ENCODE results near the gene GPR27. TPM values are rescaled to one million over a fixed set of nuclear protein-coding genes. Genes with fewer than 3 reads are reported as not detected.

GPR27 gene
- polyA plus RNA-seq, 1 donor (not counting 4 experiments of a cell fraction or from before 2014, with no cell fraction given): 0.12 TPM

DNA sequence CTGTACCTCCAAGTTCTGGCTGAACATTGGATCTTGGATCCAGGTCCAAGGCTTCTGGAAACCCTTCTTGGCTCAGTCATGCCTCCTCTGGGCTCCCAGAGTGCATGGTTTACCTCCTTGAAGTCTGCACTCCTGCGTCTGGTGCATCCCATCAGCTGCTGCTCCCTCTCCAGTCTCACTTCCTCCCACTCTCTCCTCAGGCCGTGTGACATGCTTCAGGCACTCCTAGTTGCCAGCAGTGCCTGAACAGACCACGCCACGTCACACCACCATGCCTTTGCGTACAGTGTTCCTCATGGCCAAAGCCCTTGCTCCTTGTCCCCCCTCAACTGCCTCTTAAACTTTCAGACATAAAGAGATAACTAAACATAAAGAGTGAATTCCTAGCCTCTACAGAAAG is 5.7 kb downstream of the GPR27 start:
- TF ChIP-seq, protein P1, sequence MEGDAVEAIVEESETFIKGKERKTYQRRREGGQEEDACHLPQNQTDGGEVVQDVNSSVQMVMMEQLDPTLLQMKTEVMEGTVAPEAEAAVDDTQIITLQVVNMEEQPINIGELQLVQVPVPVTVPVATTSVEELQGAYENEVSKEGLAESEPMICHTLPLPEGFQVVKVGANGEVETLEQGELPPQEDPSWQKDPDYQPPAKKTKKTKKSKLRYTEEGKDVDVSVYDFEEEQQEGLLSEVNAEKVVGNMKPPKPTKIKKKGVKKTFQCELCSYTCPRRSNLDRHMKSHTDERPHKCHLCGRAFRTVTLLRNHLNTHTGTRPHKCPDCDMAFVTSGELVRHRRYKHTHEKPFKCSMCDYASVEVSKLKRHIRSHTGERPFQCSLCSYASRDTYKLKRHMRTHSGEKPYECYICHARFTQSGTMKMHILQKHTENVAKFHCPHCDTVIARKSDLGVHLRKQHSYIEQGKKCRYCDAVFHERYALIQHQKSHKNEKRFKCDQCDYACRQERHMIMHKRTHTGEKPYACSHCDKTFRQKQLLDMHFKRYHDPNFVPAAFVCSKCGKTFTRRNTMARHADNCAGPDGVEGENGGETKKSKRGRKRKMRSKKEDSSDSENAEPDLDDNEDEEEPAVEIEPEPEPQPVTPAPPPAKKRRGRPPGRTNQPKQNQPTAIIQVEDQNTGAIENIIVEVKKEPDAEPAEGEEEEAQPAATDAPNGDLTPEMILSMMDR (optimal IDR thresholded peaks at IDR 0.05 in 1 of 3, IDR thresholded peaks at IDR 0.05 in 1 of 3, conservative IDR thresholded peaks at IDR 0.05 in 1 of 3; ENCODE audit: extremely low read depth in 1 of 3, insufficient read depth in 2 of 3, low read length in 3 of 3): no peak
- TF ChIP-seq EZH2 (IDR thresholded peaks at IDR 0.05; ENCODE audit: low read length): no peak
- H3K9me3 ChIP-seq (ENCODE audit: control insufficient read depth, low read depth, low read length): no peaks in the 10 kb centered on the region
- DNase-seq (ENCODE audit: low read depth, low spot score): no peak
- no peak overlapping the region for H3K9ac ChIP-seq (ENCODE audit: control insufficient read depth, extremely low read depth, insufficient read depth, low read length)
- FAIRE-seq: no peak
- no peak overlapping the region for H3K27ac ChIP-seq (ENCODE audit: control insufficient read depth, insufficient read depth, low read length)
- H4K20me1 ChIP-seq (ENCODE audit: control insufficient read depth, extremely low read depth, insufficient read depth, low read length): no peaks in the 10 kb centered on the region
- no peaks in the 10 kb centered on the region for H3K9me1 ChIP-seq (ENCODE audit: control insufficient read depth, extremely low read depth, insufficient read depth, low read length)
- H3K4me1 ChIP-seq (ENCODE audit: control insufficient read depth, extremely low read depth, insufficient read depth, low read length): no peaks in the 10 kb centered on the region
- H3K4me3 ChIP-seq (ENCODE audit: control insufficient read depth in 2 of 3, extremely low read depth in 1 of 3, insufficient read depth in 2 of 3, low read depth in 1 of 3, low read length in 3 of 3): no peak overlapping the region
- peaks cover 33% of the 10 kb centered on the region for H3K27me3 ChIP-seq (ENCODE audit: control insufficient read depth, extremely low read depth, insufficient read depth, low read length)
- no peaks in the 10 kb centered on the region for H3K79me2 ChIP-seq (ENCODE audit: control insufficient read depth, insufficient read depth, low read length)
- H3K36me3 ChIP-seq (ENCODE audit: control insufficient read depth in 2 of 2, extremely low read depth in 1 of 2, insufficient read depth in 2 of 2, low read length in 2 of 2): no peaks in the 10 kb centered on the region
- dilution Hi-C loops (cut with MboI; ENCODE audit: extremely low pct_ligation_motif_present, low sequenced_read_pairs): no loop called here
- H3K4me2 ChIP-seq (ENCODE audit: control insufficient read depth, extremely low read depth, insufficient read depth, low read depth, low read length): no peak overlapping the region
- no peak overlapping the region for H2AFZ ChIP-seq (ENCODE audit: control insufficient read depth, low read length)

DNA sequence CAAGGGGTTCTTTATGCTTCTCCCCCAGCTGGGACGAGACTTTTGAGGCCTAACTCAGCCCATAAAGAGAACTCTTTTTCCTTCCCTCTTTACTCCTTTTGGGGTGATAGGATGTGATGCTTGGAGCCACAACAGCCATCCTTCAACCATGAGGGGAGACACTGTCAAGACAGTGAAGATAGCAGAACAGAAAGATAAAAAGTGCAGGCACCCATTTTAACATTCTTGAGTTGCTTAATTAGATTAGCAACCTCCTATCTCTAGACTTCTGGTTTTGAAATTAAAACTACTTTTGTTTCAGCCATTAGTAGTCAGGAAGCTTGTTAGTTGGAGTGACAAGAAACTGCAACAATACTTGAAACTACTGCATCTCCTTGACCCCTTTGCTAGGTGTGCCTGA is 6.5 kb downstream of the GPR27 start:
- Histone ChIP-seq H3K4me1 (ENCODE audit: control insufficient read depth, extremely low read depth, insufficient read depth, low read length) (no peaks in the 10 kb centered on the region), H3K4me2 (ENCODE audit: control insufficient read depth, extremely low read depth, insufficient read depth, low read depth, low read length) (no peak overlapping the region), H3K9me3 (ENCODE audit: control insufficient read depth, low read depth, low read length) (no peaks in the 10 kb centered on the region), H3K36me3 (ENCODE audit: control insufficient read depth in 2 of 2, extremely low read depth in 1 of 2, insufficient read depth in 2 of 2, low read length in 2 of 2) (no peaks in the 10 kb centered on the region), H3K79me2 (ENCODE audit: control insufficient read depth, insufficient read depth, low read length) (no peaks in the 10 kb centered on the region), H2AFZ (ENCODE audit: control insufficient read depth, low read length) (no peak overlapping the region), H3K27me3 (ENCODE audit: control insufficient read depth, extremely low read depth, insufficient read depth, low read length) (peaks cover 26% of the 10 kb centered on the region), H3K9ac (ENCODE audit: control insufficient read depth, extremely low read depth, insufficient read depth, low read length) (no peak overlapping the region), H3K27ac (ENCODE audit: control insufficient read depth, insufficient read depth, low read length) (no peak overlapping the region), H3K4me3 (ENCODE audit: control insufficient read depth in 2 of 3, extremely low read depth in 1 of 3, insufficient read depth in 2 of 3, low read depth in 1 of 3, low read length in 3 of 3) (no peak overlapping the region), H4K20me1 (ENCODE audit: control insufficient read depth, extremely low read depth, insufficient read depth, low read length) (no peaks in the 10 kb centered on the region), H3K9me1 (ENCODE audit: control insufficient read depth, extremely low read depth, insufficient read depth, low read length) (no peaks in the 10 kb centered on the region)
- TF ChIP-seq, protein P1 (optimal IDR thresholded peaks at IDR 0.05 in 1 of 3, IDR thresholded peaks at IDR 0.05 in 1 of 3, conservative IDR thresholded peaks at IDR 0.05 in 1 of 3; ENCODE audit: extremely low read depth in 1 of 3, insufficient read depth in 2 of 3, low read length in 3 of 3): no peak
- TF ChIP-seq EZH2 (IDR thresholded peaks at IDR 0.05; ENCODE audit: low read length): no peak
- DNase-seq (ENCODE audit: low read depth, low spot score) (no peak), FAIRE-seq (no peak)
- dilution Hi-C loops (cut with MboI; ENCODE audit: extremely low pct_ligation_motif_present, low sequenced_read_pairs): no loop called here
